ENCODE data around the gene MMEL1.
A peak's percentile ranks its signal among the peaks of the same experiment; 100 is the strongest.

The MMEL1 gene

GRCh38 chr1:2643414-2644077 is 10.7 kb upstream of the MMEL1 start:
- TF ChIP-seq, protein P1, sequence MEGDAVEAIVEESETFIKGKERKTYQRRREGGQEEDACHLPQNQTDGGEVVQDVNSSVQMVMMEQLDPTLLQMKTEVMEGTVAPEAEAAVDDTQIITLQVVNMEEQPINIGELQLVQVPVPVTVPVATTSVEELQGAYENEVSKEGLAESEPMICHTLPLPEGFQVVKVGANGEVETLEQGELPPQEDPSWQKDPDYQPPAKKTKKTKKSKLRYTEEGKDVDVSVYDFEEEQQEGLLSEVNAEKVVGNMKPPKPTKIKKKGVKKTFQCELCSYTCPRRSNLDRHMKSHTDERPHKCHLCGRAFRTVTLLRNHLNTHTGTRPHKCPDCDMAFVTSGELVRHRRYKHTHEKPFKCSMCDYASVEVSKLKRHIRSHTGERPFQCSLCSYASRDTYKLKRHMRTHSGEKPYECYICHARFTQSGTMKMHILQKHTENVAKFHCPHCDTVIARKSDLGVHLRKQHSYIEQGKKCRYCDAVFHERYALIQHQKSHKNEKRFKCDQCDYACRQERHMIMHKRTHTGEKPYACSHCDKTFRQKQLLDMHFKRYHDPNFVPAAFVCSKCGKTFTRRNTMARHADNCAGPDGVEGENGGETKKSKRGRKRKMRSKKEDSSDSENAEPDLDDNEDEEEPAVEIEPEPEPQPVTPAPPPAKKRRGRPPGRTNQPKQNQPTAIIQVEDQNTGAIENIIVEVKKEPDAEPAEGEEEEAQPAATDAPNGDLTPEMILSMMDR (conservative IDR thresholded peaks at IDR 0.05; ENCODE audit: low read depth) = no peak
- CTCF ChIA-PET = interaction anchor here (1.2 kb wide), 1 partner anchor 82 kb away, joined by 6 read pairs; no protein-coding TSS in a partner anchor
- no peak for DNase-seq (ENCODE audit: low spot score)
- H3K27ac ChIP-seq = no peak overlapping the region
- POLR2A ChIA-PET (ENCODE audit: low non-redundant PET) = no interaction called here

- peak; percentile 99 for DNase-seq (ENCODE audit: low spot score)
- CTCF ChIA-PET = interaction anchor here (1.2 kb wide), 1 partner anchor 81 kb away, joined by 6 read pairs; no protein-coding TSS in a partner anchor
- POLR2A ChIA-PET (ENCODE audit: low non-redundant PET) = no interaction called here
- peak overlapping the region; percentile 80 for H3K27ac ChIP-seq
- TF ChIP-seq, protein P1 (conservative IDR thresholded peaks at IDR 0.05; ENCODE audit: low read depth) = no peak
Observed at GRCh38 chr1:2642560-2643413, 10.0 kb upstream of the MMEL1 start.

- TF ChIP-seq, protein P1 (conservative IDR thresholded peaks at IDR 0.05; ENCODE audit: low read depth) = no peak
- peak overlapping the region; percentile 80 for H3K27ac ChIP-seq
Observed at GRCh38 chr1:2642131-2642559, 9.3 kb upstream of the MMEL1 start.

GRCh38 chr1:2641381-2642130 is 8.7 kb upstream of the MMEL1 start:
- TF ChIP-seq, protein P1 (conservative IDR thresholded peaks at IDR 0.05; ENCODE audit: low read depth) = no peak
- no peak for DNase-seq (ENCODE audit: low spot score)
- ChIA-PET POLR2A (ENCODE audit: low non-redundant PET) (no interaction called here), CTCF (no interaction called here)
- peak overlapping the region; percentile 80 for H3K27ac ChIP-seq

More at GRCh38 chr1:2642131-2642559, 9.3 kb upstream of the MMEL1 start:
- ChIA-PET POLR2A (ENCODE audit: low non-redundant PET) (no interaction called here), CTCF (no interaction called here)
- DNase-seq (ENCODE audit: low spot score) = no peak

DNA sequence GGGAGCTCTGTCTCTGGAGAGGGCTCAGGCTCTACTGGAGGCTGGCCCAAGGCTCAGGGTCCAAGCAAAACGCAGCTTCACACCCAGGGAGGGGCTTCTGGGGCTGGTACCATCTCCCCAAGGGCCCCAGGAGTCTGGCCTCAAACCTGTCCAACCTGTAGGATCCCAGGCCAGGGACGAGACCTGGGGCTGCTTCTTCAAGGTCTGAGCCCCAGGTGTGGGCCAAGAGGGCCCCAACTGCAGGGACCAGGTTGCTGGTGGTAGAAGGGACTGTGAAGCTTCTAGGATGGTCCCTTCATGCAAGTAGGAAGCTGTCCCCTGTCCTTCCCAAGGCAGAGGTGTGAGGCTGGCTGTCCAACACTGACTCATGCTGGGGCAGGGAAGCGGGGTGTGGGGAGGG is 7.8 kb upstream of the MMEL1 start:
- TF ChIP-seq, protein P1 (conservative IDR thresholded peaks at IDR 0.05; ENCODE audit: low read depth) = no peak
- CTCF ChIA-PET = interaction anchor here (0.6 kb wide), 1 partner anchor 253 kb away, joined by 3 read pairs; no protein-coding TSS in a partner anchor
- peak overlapping the region; percentile 51 for H3K27ac ChIP-seq
- POLR2A ChIA-PET (ENCODE audit: low non-redundant PET) = no interaction called here
- DNase-seq (ENCODE audit: low spot score) = no peak
